Measurements from ENCODE around the gene PDLIM1. TPM values are rescaled to one million over a fixed set of nuclear protein-coding genes. Genes with fewer than 3 reads are reported as not detected.

PDLIM1 gene
- total RNA-seq, 2 donors from 2014 or later: 93.9 to 158 TPM

DNA sequence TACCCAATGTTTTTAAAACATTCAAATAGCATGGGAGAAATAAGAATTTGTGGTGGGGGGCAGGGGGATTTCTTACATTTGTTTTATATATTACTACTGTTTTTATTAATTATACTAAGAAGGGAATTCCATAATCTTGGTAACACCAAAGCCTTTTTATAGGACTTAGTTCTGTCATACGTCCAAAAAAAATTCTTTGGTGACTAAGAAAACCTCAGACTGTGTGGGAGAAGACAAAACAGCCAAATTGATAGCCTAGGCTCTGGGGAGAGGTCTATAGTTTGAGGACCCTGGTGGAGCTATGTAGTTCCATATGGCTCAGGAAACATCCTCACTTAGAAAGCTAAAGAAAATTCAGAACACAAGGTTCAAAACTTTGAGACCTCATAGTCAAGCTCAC is 73.3 kb downstream of the PDLIM1 start:
- 95% methylated on average over 1 of the region's 1 CpG; no CpG with 5 or more reads in 1 of the 2 experiments for WGBS, 2 experiments (ENCODE audit: insufficient coverage in 1 of 2, insufficient read length in 1 of 2)
- no peak overlapping the region for H3K9ac ChIP-seq (ENCODE audit: extremely low read depth, low read length, poor library complexity, severe bottlenecking)
- no peaks in the 10 kb centered on the region for H3K27me3 ChIP-seq (ENCODE audit: control insufficient read depth, insufficient read depth, low read length, poor library complexity, severe bottlenecking)
- Mint-ChIP-seq H3K27ac (no peak overlapping the region), H3K36me3 (ENCODE audit: low read depth) (peaks cover 51% of the 10 kb centered on the region), H3K27me3 (ENCODE audit: insufficient read depth) (no peaks in the 10 kb centered on the region), H3K9me3 (peaks cover 4% of the 10 kb centered on the region), H3K4me1 (peaks cover 6% of the 10 kb centered on the region), H3K4me3 (no peak overlapping the region)
- H3K9me3 ChIP-seq (ENCODE audit: control insufficient read depth, low read length): no peaks in the 10 kb centered on the region
- no peak for DNase-seq
- H3K27ac ChIP-seq (ENCODE audit: low read depth, low read length): no peak overlapping the region
- TF ChIP-seq, protein P1, sequence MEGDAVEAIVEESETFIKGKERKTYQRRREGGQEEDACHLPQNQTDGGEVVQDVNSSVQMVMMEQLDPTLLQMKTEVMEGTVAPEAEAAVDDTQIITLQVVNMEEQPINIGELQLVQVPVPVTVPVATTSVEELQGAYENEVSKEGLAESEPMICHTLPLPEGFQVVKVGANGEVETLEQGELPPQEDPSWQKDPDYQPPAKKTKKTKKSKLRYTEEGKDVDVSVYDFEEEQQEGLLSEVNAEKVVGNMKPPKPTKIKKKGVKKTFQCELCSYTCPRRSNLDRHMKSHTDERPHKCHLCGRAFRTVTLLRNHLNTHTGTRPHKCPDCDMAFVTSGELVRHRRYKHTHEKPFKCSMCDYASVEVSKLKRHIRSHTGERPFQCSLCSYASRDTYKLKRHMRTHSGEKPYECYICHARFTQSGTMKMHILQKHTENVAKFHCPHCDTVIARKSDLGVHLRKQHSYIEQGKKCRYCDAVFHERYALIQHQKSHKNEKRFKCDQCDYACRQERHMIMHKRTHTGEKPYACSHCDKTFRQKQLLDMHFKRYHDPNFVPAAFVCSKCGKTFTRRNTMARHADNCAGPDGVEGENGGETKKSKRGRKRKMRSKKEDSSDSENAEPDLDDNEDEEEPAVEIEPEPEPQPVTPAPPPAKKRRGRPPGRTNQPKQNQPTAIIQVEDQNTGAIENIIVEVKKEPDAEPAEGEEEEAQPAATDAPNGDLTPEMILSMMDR (conservative IDR thresholded peaks at IDR 0.05): no peak
- H3K4me3 ChIP-seq (ENCODE audit: low read length): no peak overlapping the region
- no peaks in the 10 kb centered on the region for H3K4me1 ChIP-seq (ENCODE audit: control insufficient read depth, insufficient read depth, low read length)
- H3K36me3 ChIP-seq (ENCODE audit: control insufficient read depth, insufficient read depth, low read length): peaks cover 12% of the 10 kb centered on the region

DNA sequence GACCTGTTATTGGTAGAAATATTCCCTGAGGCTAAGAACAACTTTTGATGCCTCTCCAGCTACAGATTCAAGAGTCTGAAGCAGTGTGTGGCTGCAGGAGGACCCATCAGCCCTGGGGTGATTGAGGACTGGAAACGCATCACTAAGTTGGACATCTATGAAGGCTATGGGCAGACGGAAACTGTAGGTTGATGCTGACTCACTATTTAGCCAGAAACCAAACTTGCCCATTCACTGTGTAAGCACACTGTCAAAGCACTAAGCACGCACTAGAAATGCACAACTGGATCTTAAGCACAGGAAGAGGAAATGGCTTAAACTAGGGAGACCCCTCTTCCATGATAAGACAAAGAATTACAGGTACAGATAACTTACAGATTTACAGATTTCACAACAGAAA is 76.0 kb downstream of the PDLIM1 start:
- H3K27ac ChIP-seq (ENCODE audit: low read depth, low read length): no peak overlapping the region
- H3K4me3 ChIP-seq (ENCODE audit: low read length): no peak overlapping the region
- H3K9me3 Mint-ChIP-seq: peaks cover 4% of the 10 kb centered on the region
- peaks cover 11% of the 10 kb centered on the region for H3K36me3 ChIP-seq (ENCODE audit: control insufficient read depth, insufficient read depth, low read length)
- no peak overlapping the region for H3K4me3 Mint-ChIP-seq
- peaks cover 4% of the 10 kb centered on the region for H3K4me1 Mint-ChIP-seq
- no peak for DNase-seq
- TF ChIP-seq, protein P1 (conservative IDR thresholded peaks at IDR 0.05): no peak
- H3K9ac ChIP-seq (ENCODE audit: extremely low read depth, low read length, poor library complexity, severe bottlenecking): no peak overlapping the region
- peaks cover 46% of the 10 kb centered on the region for H3K36me3 Mint-ChIP-seq (ENCODE audit: low read depth)
- no peaks in the 10 kb centered on the region for H3K27me3 ChIP-seq (ENCODE audit: control insufficient read depth, insufficient read depth, low read length, poor library complexity, severe bottlenecking)
- H3K9me3 ChIP-seq (ENCODE audit: control insufficient read depth, low read length): no peaks in the 10 kb centered on the region
- H3K27ac Mint-ChIP-seq: no peak overlapping the region
- WGBS, 2 experiments (ENCODE audit: insufficient coverage in 1 of 2, insufficient read length in 1 of 2): 92 to 95% methylated on average over 3 of the region's 3 CpGs
- H3K4me1 ChIP-seq (ENCODE audit: control insufficient read depth, insufficient read depth, low read length): no peaks in the 10 kb centered on the region
- H3K27me3 Mint-ChIP-seq (ENCODE audit: insufficient read depth): no peaks in the 10 kb centered on the region

DNA sequence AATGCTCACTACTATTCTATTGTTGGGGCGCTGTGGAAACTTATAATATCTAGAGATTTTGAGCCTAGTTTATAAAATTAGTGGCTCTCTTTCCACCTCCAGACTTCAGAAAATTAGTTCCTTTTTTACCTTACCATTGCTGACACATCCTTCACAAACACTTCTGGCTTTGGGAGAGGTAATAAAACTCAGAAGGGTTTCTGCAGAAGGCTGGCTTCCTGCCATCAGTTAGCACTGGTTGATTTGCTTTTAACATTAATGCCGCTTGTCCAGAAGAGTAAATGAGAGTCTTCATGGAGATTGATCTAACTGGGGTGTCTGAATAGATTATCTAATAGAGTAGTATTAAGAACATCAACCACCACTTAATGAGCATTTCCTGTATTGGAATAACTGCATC is 76.4 kb downstream of the PDLIM1 start:
- Histone ChIP-seq H3K27me3 (ENCODE audit: control insufficient read depth, insufficient read depth, low read length, poor library complexity, severe bottlenecking) (no peaks in the 10 kb centered on the region), H3K9ac (ENCODE audit: extremely low read depth, low read length, poor library complexity, severe bottlenecking) (no peak overlapping the region), H3K9me3 (ENCODE audit: control insufficient read depth, low read length) (no peaks in the 10 kb centered on the region), H3K36me3 (ENCODE audit: control insufficient read depth, insufficient read depth, low read length) (peaks cover 7% of the 10 kb centered on the region), H3K4me1 (ENCODE audit: control insufficient read depth, insufficient read depth, low read length) (no peaks in the 10 kb centered on the region), H3K4me3 (ENCODE audit: low read length) (no peak overlapping the region), H3K27ac (ENCODE audit: low read depth, low read length) (no peak overlapping the region)
- 80% methylated on average over 2 of the region's 2 CpGs; no CpG with 5 or more reads in 1 of the 2 experiments for WGBS, 2 experiments (ENCODE audit: insufficient coverage in 1 of 2, insufficient read length in 1 of 2)
- H3K9me3 Mint-ChIP-seq: peaks cover 4% of the 10 kb centered on the region
- H3K27ac Mint-ChIP-seq: no peak overlapping the region
- H3K27me3 Mint-ChIP-seq (ENCODE audit: insufficient read depth): no peaks in the 10 kb centered on the region
- no peak for DNase-seq
- H3K4me1 Mint-ChIP-seq: peaks cover 5% of the 10 kb centered on the region
- peaks cover 42% of the 10 kb centered on the region for H3K36me3 Mint-ChIP-seq (ENCODE audit: low read depth)
- TF ChIP-seq, protein P1 (conservative IDR thresholded peaks at IDR 0.05): no peak
- H3K4me3 Mint-ChIP-seq: no peak overlapping the region
